AG09309 (cell line): ENCODE data around the gene NUP214.

Experiments used
- DNase-seq: peaks from one replicate; pipeline ENCODE4 v3.0.0-alpha.2; 2010; ENCODE audit warnings: low read depth
- H3K4me3 ChIP-seq: 2 replicates; pipeline ENCODE4 v1.5.1; 2011; ENCODE audit warnings: mild to moderate bottlenecking, low read depth, low read length, moderate library complexity; ENCODE audit not compliant: control insufficient read depth
- TF ChIP-seq, protein P1 (sequence below): IDR thresholded peaks from 2 replicates; pipeline ENCODE4 v1.5.1; 2011; ENCODE audit warnings: mild to moderate bottlenecking, low read depth, low read length, inconsistent platforms; ENCODE audit not compliant: insufficient read depth, control insufficient read depth; ENCODE audit errors: missing control alignments

Gene NUP214

DNA sequence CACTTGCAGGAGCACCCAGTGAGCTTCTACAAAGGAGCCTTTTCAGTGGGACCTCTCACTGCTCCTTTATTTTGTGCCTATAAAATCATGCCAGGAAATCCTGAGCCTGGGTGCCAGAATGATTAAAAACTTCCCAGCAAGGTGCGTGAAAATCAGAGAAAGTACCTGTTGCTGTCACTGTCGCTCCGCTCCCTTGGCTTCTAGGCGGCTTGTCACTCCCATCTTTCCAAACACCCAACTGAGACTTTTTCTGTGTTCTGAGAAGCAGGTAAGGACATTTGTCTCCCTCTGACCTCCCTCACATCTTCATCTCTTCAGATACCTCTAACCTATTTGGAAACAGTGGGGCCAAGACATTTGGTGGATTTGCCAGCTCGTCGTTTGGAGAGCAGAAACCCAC, 97.1 kb downstream of the NUP214 start:
- no peak overlapping the region for H3K4me3 ChIP-seq
- TF ChIP-seq, protein P1, sequence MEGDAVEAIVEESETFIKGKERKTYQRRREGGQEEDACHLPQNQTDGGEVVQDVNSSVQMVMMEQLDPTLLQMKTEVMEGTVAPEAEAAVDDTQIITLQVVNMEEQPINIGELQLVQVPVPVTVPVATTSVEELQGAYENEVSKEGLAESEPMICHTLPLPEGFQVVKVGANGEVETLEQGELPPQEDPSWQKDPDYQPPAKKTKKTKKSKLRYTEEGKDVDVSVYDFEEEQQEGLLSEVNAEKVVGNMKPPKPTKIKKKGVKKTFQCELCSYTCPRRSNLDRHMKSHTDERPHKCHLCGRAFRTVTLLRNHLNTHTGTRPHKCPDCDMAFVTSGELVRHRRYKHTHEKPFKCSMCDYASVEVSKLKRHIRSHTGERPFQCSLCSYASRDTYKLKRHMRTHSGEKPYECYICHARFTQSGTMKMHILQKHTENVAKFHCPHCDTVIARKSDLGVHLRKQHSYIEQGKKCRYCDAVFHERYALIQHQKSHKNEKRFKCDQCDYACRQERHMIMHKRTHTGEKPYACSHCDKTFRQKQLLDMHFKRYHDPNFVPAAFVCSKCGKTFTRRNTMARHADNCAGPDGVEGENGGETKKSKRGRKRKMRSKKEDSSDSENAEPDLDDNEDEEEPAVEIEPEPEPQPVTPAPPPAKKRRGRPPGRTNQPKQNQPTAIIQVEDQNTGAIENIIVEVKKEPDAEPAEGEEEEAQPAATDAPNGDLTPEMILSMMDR: no peak

DNA sequence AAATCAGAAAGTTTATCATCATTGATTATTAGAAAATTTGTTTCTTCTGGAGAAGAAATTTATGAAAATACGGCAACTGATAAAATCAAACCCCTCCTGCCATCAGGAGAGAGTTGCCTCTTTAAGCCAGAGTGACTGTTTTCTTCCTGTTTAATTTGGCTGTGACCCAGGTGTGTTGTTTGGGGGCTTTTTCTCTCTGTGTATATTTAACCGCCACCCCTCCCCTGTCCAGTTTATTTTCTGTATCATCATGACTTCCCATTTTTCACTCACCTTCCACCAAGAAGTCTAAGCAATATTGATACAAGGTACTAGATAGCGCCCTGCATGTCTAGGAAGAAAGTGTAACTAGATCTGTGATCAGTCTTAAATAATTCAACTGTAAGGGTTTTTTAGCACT, 100.8 kb downstream of the NUP214 start:
- DNase-seq: no peak
- no peak overlapping the region for H3K4me3 ChIP-seq
- TF ChIP-seq, protein P1: no peak

More for the DNA sequence above, 97.1 kb downstream of the NUP214 start:
- no peak for DNase-seq

DNA sequence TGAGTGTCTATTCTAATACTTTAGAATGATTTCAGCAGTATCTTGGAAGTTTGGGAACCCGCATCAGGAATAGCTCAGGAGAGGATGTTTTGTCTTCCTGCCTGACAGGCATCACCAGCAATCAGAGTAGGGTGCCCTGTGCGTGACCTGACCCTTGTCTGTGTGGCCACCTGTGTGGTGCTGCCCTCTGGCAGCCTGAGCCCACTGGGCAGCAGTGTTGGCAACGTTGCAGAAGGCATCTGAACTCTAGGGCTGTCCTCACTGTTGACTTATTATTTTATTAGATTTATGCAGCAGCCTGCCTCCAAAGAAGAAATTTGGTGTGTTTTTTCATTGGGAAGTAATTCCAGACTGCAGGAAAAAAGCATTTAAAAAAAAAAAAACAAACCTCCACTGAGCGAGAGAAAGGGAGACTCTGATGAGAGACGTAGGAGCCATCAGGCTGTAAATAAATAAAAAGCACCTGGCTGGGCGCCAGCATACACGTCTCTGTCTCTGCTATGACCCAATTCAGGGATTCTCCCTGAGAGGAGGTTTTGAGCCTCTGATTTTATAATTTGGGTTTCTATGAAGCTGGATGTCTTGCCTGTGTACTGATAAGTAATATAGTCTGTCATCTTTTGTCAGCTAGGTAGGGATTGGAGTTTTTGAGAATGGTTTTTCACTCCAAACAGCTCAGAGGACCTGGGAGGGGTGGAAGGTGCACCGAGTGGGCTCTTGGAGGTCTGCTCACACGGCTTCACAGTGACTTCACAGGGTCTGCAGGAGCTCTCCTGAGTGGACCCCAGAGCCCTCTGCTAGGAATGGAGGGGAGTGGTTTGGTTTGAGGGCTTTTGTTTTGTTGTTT, 101.9 kb downstream of the NUP214 start:
- no peak overlapping the region for H3K4me3 ChIP-seq
- DNase-seq: no peak
- TF ChIP-seq, protein P1: no peak

DNA sequence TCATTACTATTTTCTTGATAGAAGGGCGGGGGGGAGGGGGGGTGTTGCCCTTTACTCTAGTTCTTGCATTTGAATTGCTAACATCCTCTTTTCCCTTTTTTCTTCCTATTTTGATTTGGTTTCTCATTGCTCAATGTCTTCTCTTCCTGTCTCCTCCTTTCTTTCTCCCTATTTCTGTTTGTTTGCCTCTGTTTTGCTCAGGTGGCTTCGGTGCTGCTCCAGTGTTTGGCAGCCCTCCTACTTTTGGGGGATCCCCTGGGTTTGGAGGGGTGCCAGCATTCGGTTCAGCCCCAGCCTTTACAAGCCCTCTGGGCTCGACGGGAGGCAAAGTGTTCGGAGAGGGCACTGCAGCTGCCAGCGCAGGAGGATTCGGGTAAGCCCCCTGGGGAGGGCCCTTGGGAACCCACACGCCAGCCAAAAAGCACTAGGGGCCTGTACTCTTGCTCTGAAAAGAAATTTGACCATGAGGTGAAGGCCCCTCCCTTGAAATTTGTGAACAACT, 102.6 kb downstream of the NUP214 start:
- TF ChIP-seq, protein P1: no peak
- H3K4me3 ChIP-seq: no peak overlapping the region
- no peak for DNase-seq

DNA sequence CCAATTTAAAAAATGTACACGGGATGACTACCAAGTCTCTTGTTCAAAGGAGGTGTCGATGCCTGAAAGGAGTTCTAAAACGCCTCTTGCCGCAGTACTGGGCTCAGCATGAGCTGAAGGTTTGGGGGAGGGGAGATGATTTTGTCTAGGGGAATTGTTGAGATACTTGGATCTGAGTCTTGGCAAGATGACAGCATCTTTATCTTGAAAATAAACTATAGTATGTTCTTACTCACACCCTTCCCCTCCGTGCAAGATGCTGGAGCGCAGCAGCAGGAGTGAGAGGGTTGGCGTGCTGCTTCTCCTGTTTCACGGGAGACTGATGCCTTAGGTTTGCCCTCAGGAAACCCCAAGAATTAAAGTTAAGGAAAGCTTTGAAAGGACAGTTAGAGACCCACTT, 103.6 kb downstream of the NUP214 start:
- H3K4me3 ChIP-seq: no peak overlapping the region
- TF ChIP-seq, protein P1: no peak
- DNase-seq: no peak

DNA sequence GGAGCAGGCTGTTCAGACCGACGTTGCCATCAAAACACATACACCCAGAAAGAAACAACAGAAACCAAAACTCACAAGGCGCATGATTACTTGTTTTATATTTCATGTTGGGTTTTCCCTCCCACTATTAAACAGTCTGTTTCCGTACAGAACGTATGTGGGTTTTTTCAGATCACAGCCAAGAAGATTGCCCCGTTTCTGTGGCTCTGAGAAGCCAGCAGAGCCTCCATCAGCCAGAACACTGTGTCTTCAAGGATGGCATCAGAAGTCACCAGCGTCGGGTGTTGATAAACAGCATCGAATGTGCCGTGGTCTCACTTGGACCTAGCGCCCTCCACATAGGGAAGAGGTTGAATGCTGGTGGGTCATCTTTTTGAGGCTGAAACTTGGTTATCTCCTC, 108.2 kb downstream of the NUP214 start:
- TF ChIP-seq, protein P1: no peak
- no peak overlapping the region for H3K4me3 ChIP-seq
- no peak for DNase-seq
